ENCODE data around the gene LEMD2. TPM values are rescaled to one million over a fixed set of nuclear protein-coding genes. Genes with fewer than 3 reads are reported as not detected.

The LEMD2 gene
- polyA plus RNA-seq, 1 of the 3 experiments (the other 2 are of a cell fraction) = 56.5 TPM

GRCh38 chr6:33749401-33749800, 39.5 kb downstream of the LEMD2 start:
- Histone ChIP-seq H3K9me3 (no peaks in the 10 kb centered on the region), H3F3A (replicated peaks; ENCODE audit: insufficient read depth) (no peaks in the 10 kb centered on the region), H3K9ac (no peak overlapping the region), H4K20me1 (ENCODE audit: insufficient read depth) (no peaks in the 10 kb centered on the region), H2AFZ (ENCODE audit: low read depth) (no peak overlapping the region), H3K4me1 (ENCODE audit: control insufficient read depth in 1 of 2, insufficient read depth in 2 of 2, low read depth in 1 of 2, low read length in 1 of 2) (peaks cover 15 to 34% of the 10 kb centered on the region in 2 experiments; a peak in 3 of 4 replicates), H3K27me3 (ENCODE audit: insufficient read depth) (no peaks in the 10 kb centered on the region), H3K27ac (ENCODE audit: low read depth in 2 of 2, low read length in 1 of 2) (no peak overlapping the region), H3K79me2 (ENCODE audit: insufficient read depth) (no peaks in the 10 kb centered on the region), H3K4me3 (ENCODE audit: low read depth in 2 of 2, low read length in 1 of 2) (no peak overlapping the region), H3K36me3 (replicated peaks in 1 of 2; ENCODE audit: control insufficient read depth in 1 of 2, insufficient read depth in 2 of 2, low read length in 1 of 2) (no peaks in the 10 kb centered on the region), H3K9me2 (no peaks in the 10 kb centered on the region), H3K4me2 (no peak overlapping the region)
- DNase-seq = no peak
- WGBS (ENCODE audit: low lambda C conversion rate) = 85% methylated on average over 7 of the region's 7 CpGs
- ChIA-PET CTCF (interaction anchor here (1.1 to 9.2 kb wide), 5 partner anchors 12 to 306 kb away, joined by 3 to 116 read pairs (median 15); partner anchors contain the start of gene UQCC2), POLR2A (no interaction called here)
- TF ChIP-seq RCOR1 (IDR thresholded peaks at IDR 0.05; ENCODE audit: low read length) (no peak), POLR2AphosphoS5 (IDR thresholded peaks at IDR 0.05; ENCODE audit: low read depth, low read length) (no peak), JUND (IDR thresholded peaks at IDR 0.05) (no peak)
- TF ChIP-seq, protein P1, sequence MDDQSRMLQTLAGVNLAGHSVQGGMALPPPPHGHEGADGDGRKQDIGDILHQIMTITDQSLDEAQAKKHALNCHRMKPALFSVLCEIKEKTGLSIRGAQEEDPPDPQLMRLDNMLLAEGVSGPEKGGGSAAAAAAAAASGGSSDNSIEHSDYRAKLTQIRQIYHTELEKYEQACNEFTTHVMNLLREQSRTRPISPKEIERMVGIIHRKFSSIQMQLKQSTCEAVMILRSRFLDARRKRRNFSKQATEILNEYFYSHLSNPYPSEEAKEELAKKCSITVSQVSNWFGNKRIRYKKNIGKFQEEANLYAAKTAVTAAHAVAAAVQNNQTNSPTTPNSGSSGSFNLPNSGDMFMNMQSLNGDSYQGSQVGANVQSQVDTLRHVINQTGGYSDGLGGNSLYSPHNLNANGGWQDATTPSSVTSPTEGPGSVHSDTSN (IDR thresholded peaks at IDR 0.05) = no peak

DNA sequence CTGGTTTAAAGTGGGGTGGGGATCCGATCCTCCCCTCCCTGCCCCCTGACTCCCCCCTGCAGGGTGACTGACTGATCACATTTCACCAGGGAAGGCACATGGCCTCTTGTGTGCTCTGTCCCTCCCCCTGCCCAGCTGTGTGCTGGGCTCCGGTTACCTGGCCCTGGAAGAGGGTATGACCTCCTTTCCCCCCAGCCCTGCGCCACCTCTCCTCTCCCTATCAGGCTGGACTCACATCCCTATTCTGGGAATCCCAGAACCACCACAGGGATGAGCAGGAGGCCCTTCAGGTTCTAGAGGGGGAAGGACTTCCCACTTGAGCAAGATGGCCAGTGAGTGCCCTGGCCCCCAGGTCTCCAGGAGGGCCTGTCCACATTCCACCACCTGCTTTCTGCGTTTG, 40.1 kb downstream of the LEMD2 start:
- no peak overlapping the region for H3K9ac ChIP-seq
- H3K4me3 ChIP-seq (ENCODE audit: low read depth in 2 of 2, low read length in 1 of 2) = no peak overlapping the region
- no peaks in the 10 kb centered on the region for H4K20me1 ChIP-seq (ENCODE audit: insufficient read depth)
- no peak overlapping the region for H3K27ac ChIP-seq (ENCODE audit: low read depth in 2 of 2, low read length in 1 of 2)
- H2AFZ ChIP-seq (ENCODE audit: low read depth) = no peak overlapping the region
- H3K9me3 ChIP-seq = no peaks in the 10 kb centered on the region
- H3F3A ChIP-seq (replicated peaks; ENCODE audit: insufficient read depth) = no peaks in the 10 kb centered on the region
- peaks cover 15 to 33% of the 10 kb centered on the region in 2 experiments; a peak in 3 of 4 replicates for H3K4me1 ChIP-seq (ENCODE audit: control insufficient read depth in 1 of 2, insufficient read depth in 2 of 2, low read depth in 1 of 2, low read length in 1 of 2)
- no peaks in the 10 kb centered on the region for H3K36me3 ChIP-seq (replicated peaks in 1 of 2; ENCODE audit: control insufficient read depth in 1 of 2, insufficient read depth in 2 of 2, low read length in 1 of 2)
- ChIA-PET CTCF (interaction anchor here (2.0 to 9.2 kb wide), 4 partner anchors 12 to 278 kb away, joined by 4 to 116 read pairs (median 18); partner anchors contain the start of gene UQCC2), POLR2A (no interaction called here)
- no peaks in the 10 kb centered on the region for H3K79me2 ChIP-seq (ENCODE audit: insufficient read depth)
- H3K27me3 ChIP-seq (ENCODE audit: insufficient read depth) = no peaks in the 10 kb centered on the region
- no peak overlapping the region for H3K4me2 ChIP-seq
- 73% methylated on average over 3 of the region's 4 CpGs for WGBS (ENCODE audit: low lambda C conversion rate)
- no peak for DNase-seq
- no peaks in the 10 kb centered on the region for H3K9me2 ChIP-seq
- TF ChIP-seq FOXM1 (IDR thresholded peaks at IDR 0.05; ENCODE audit: low read depth) (no peak), NRF1 (IDR thresholded peaks at IDR 0.05; ENCODE audit: low read depth, low read length) (no peak), REST (IDR thresholded peaks at IDR 0.05; ENCODE audit: low read depth, low read length) (no peak), SMC3 (IDR thresholded peaks at IDR 0.05; ENCODE audit: low read depth, low read length) (no peak), CTCF (IDR thresholded peaks at IDR 0.05) (no peak), MEF2A (IDR thresholded peaks at IDR 0.05; ENCODE audit: borderline replicate concordance, low read depth) (no peak), RCOR1 (IDR thresholded peaks at IDR 0.05; ENCODE audit: low read length) (no peak), NFIC (IDR thresholded peaks at IDR 0.05; ENCODE audit: borderline replicate concordance) (no peak), TEAD4 (IDR thresholded peaks at IDR 0.05; ENCODE audit: borderline replicate concordance, insufficient read depth) (no peak), RXRA (IDR thresholded peaks at IDR 0.05; ENCODE audit: borderline replicate concordance, low read depth) (no peak), CHD2 (IDR thresholded peaks at IDR 0.05; ENCODE audit: low read length, partially characterized antibody) (no peak), RFX5 (IDR thresholded peaks at IDR 0.05; ENCODE audit: low read length) (no peak), RAD21 (IDR thresholded peaks at IDR 0.05; ENCODE audit: low read length) (no peak), POLR2AphosphoS5 (IDR thresholded peaks at IDR 0.05; ENCODE audit: low read depth, low read length) (no peak), ELF1 (IDR thresholded peaks at IDR 0.05) (no peak), EZH2phosphoT487 (IDR thresholded peaks at IDR 0.05; ENCODE audit: borderline replicate concordance, low read depth) (no peak)
- TF ChIP-seq, protein P1 (IDR thresholded peaks at IDR 0.05) = no peak
- TF ChIP-seq, protein P2, sequence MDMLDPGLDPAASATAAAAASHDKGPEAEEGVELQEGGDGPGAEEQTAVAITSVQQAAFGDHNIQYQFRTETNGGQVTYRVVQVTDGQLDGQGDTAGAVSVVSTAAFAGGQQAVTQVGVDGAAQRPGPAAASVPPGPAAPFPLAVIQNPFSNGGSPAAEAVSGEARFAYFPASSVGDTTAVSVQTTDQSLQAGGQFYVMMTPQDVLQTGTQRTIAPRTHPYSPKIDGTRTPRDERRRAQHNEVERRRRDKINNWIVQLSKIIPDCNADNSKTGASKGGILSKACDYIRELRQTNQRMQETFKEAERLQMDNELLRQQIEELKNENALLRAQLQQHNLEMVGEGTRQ (IDR thresholded peaks at IDR 0.05; ENCODE audit: borderline replicate concordance, low read depth, low read length) = no peak
